Hepatocyte (in vitro differentiated cells): ENCODE measurements around the gene PDE7B. TPM values are rescaled to one million over a fixed set of nuclear protein-coding genes. Genes with fewer than 3 reads are reported as not detected.
A peak's percentile ranks its signal among the peaks of the same experiment; 100 is the strongest.

Source experiments
- DNase-seq: peaks from one replicate; pipeline ENCODE4 v3.0.0-alpha.2; 2016; ENCODE audit warnings: low spot score
- H2AFZ ChIP-seq: fragments of 200-600 bp; sonication (generic); 2 replicates; pipeline ENCODE4 v1.6.0; 2016; ENCODE audit warnings: antibody characterized with exemption, mild to moderate bottlenecking
- H3K27ac ChIP-seq: fragments of 200-600 bp; sonication (generic); 2 replicates; pipeline ENCODE4 v1.5.1; 2016; ENCODE audit warnings: mild to moderate bottlenecking
- H3K27me3 ChIP-seq: fragments of 200-600 bp; sonication (generic); 2 replicates; pipeline ENCODE4 v1.6.1; 2016
- H3K36me3 ChIP-seq: fragments of 200-600 bp; sonication (generic); replicated peaks from 2 replicates; pipeline ENCODE4 v1.5.1; 2016; ENCODE audit warnings: low read depth; ENCODE audit not compliant: insufficient read depth
- H3K4me1 ChIP-seq: fragments of 200-600 bp; sonication (generic); 2 replicates; pipeline ENCODE4 v1.5.1; 2016; ENCODE audit warnings: mild to moderate bottlenecking, moderate library complexity; ENCODE audit not compliant: insufficient read depth
- H3K4me2 ChIP-seq: fragments of 200-600 bp; sonication (generic); 2 replicates; pipeline ENCODE4 v1.6.0; 2016
- H3K4me3 ChIP-seq: fragments of 200-600 bp; sonication (generic); 2 replicates; pipeline ENCODE4 v1.5.1; 2016; ENCODE audit warnings: mild to moderate bottlenecking
- H3K79me2 ChIP-seq: fragments of 200-600 bp; sonication (generic); 2 replicates; pipeline ENCODE4 v1.6.0; 2017; ENCODE audit warnings: mild to moderate bottlenecking
- H3K9me2 ChIP-seq: fragments of 200-600 bp; sonication (generic); replicated peaks from 2 replicates; pipeline ENCODE4 v1.6.0; 2017; ENCODE audit warnings: mild to moderate bottlenecking; ENCODE audit not compliant: insufficient read depth
- H3K9me3 ChIP-seq: fragments of 200-600 bp; sonication (generic); 2 replicates; pipeline ENCODE4 v1.5.1; 2016; ENCODE audit warnings: low read depth, mild to moderate bottlenecking
- H4K20me1 ChIP-seq: fragments of 200-600 bp; sonication (generic); 2 replicates; pipeline ENCODE4 v1.6.0; 2016; ENCODE audit warnings: mild to moderate bottlenecking; ENCODE audit not compliant: insufficient read depth, poor library complexity, severe bottlenecking
- CTCF ChIP-seq: fragments of 200-600 bp; sonication (generic); IDR thresholded peaks from 2 replicates; pipeline ENCODE4 v1.5.1; 2016; ENCODE audit warnings: antibody characterized with exemption, mild to moderate bottlenecking; ENCODE audit not compliant: poor library complexity
- EZH2 ChIP-seq: fragments of 200-600 bp; sonication (generic); IDR thresholded peaks from 2 replicates; pipeline ENCODE4 v1.6.1; 2016; ENCODE audit warnings: antibody characterized with exemption, mild to moderate bottlenecking, borderline replicate concordance
- EZH2phosphoT487 ChIP-seq: fragments of 200-600 bp; sonication (generic); IDR thresholded peaks from one replicate; pipeline ENCODE4 v1.6.1; 2018; ENCODE audit warnings: antibody characterized with exemption, mild to moderate bottlenecking, low read depth, moderate library complexity; ENCODE audit not compliant: unreplicated experiment, severe bottlenecking
- WGBS: methylation state at CpG from one replicate; pipeline ENCODE4 v1.1.6; 2016; ENCODE audit warnings: low lambda C conversion rate; ENCODE audit errors: missing lambda C conversion rate; 5-methylcytosine and 5-hydroxymethylcytosine counted together
- polyA plus RNA-seq: library from polyadenylated mRNA; unstranded; fragments of >200 nt; fragmentation: Nextera tagmentation; extraction: Ambion mirVana; gene quantifications from 2 replicates; pipeline ENCODE4 v1.2.1, GENCODE V29; 2016
- total RNA-seq: library from RNA; depleted of rRNA; stranded (reverse); fragments of >200 nt; gene quantifications from 2 replicates; pipeline ENCODE4 v1.2.3, GENCODE V29; 2014

PDE7B gene
- total and polyA plus RNA-seq, 2 experiments from 2014 or later, result 3.4 to 7.2 TPM

GRCh38 chr6:136157743-136158142, 306.2 kb downstream of the PDE7B start:
- no peaks in the 10 kb centered on the region for H3K36me3 ChIP-seq
- no peaks in the 10 kb centered on the region for H3K9me2 ChIP-seq
- no peak for DNase-seq
- no peak for TF ChIP-seq EZH2phosphoT487
- TF ChIP-seq EZH2, result no peak
- TF ChIP-seq CTCF, result no peak
- no peak overlapping the region for H2AFZ ChIP-seq
- H3K27me3 ChIP-seq, result no peaks in the 10 kb centered on the region
- no peak overlapping the region for H3K4me2 ChIP-seq
- WGBS, result 74% methylated on average over 5 of the region's 5 CpGs
- H3K9me3 ChIP-seq, result no peaks in the 10 kb centered on the region
- H4K20me1 ChIP-seq, result no peaks in the 10 kb centered on the region
- H3K79me2 ChIP-seq, result no peaks in the 10 kb centered on the region
- peak overlapping the region; percentile 6 for H3K27ac ChIP-seq
- peaks cover 13% of the 10 kb centered on the region for H3K4me1 ChIP-seq
- H3K4me3 ChIP-seq, result no peak overlapping the region

GRCh38 chr6:136158387-136158821, 306.9 kb downstream of the PDE7B start:
- no peak overlapping the region for H3K4me2 ChIP-seq
- peaks cover 13% of the 10 kb centered on the region for H3K4me1 ChIP-seq
- H4K20me1 ChIP-seq, result no peaks in the 10 kb centered on the region
- H3K36me3 ChIP-seq, result no peaks in the 10 kb centered on the region
- no peaks in the 10 kb centered on the region for H3K9me2 ChIP-seq
- H2AFZ ChIP-seq, result no peak overlapping the region
- H3K4me3 ChIP-seq, result no peak overlapping the region
- no peaks in the 10 kb centered on the region for H3K27me3 ChIP-seq
- DNase-seq, result peak; percentile 34
- H3K79me2 ChIP-seq, result no peaks in the 10 kb centered on the region
- peak; percentile 12 for TF ChIP-seq CTCF
- no peak for TF ChIP-seq EZH2
- H3K9me3 ChIP-seq, result no peaks in the 10 kb centered on the region
- H3K27ac ChIP-seq, result peak overlapping the region; percentile 17
- 57% methylated on average over 4 of the region's 4 CpGs for WGBS

GRCh38 chr6:136158971-136159370, 307.5 kb downstream of the PDE7B start:
- Histone ChIP-seq H3K27me3 (no peaks in the 10 kb centered on the region), H3K27ac (peak overlapping the region; percentile 17), H3K79me2 (no peaks in the 10 kb centered on the region), H4K20me1 (no peaks in the 10 kb centered on the region), H3K9me3 (no peaks in the 10 kb centered on the region), H3K4me3 (no peak overlapping the region), H3K4me2 (no peak overlapping the region), H3K36me3 (no peaks in the 10 kb centered on the region), H3K4me1 (peaks cover 13% of the 10 kb centered on the region), H3K9me2 (no peaks in the 10 kb centered on the region), H2AFZ (no peak overlapping the region)
- peak; percentile 7 for DNase-seq
- WGBS, result 46% methylated on average over 2 of the region's 2 CpGs
- no peak for TF ChIP-seq EZH2phosphoT487

- Histone ChIP-seq H3K9me2 (no peaks in the 10 kb centered on the region), H2AFZ (no peak overlapping the region), H3K36me3 (no peaks in the 10 kb centered on the region), H3K27me3 (no peaks in the 10 kb centered on the region), H3K9me3 (no peaks in the 10 kb centered on the region), H3K4me1 (peaks cover 8% of the 10 kb centered on the region), H3K79me2 (no peaks in the 10 kb centered on the region), H3K4me2 (no peak overlapping the region), H3K4me3 (no peak overlapping the region), H4K20me1 (no peaks in the 10 kb centered on the region), H3K27ac (peak overlapping the region; percentile 6)
- no peak for DNase-seq
- TF ChIP-seq EZH2phosphoT487, result no peak
- TF ChIP-seq EZH2, result no peak
- TF ChIP-seq CTCF, result no peak
- 93% methylated on average over 4 of the region's 4 CpGs for WGBS
Measured at GRCh38 chr6:136160250-136160649, 308.7 kb downstream of the PDE7B start.
